Adrenal gland (tissue), 5 donors: ENCODE data around the gene PIGN.

Experiments used
- POLR2A ChIP-seq, 2 donors: fragments of 450-650 bp; IDR thresholded peaks; one replicate each; pipeline ENCODE4 v1.6.1; 2017; ENCODE audit warnings: antibody characterized with exemption in 2 of 2, mild to moderate bottlenecking in 2 of 2, moderate library complexity in 1 of 2
- TF ChIP-seq, protein P1 (sequence below), 6 experiments: fragments of 450-650 bp in 4 of 6; fragments of 200-600 bp in 2 of 6; sonication (generic) in 1 of 6; IDR thresholded peaks; 1 replicate in 5 of 6; 2 replicates in 1 of 6; pipeline versions ENCODE4 v1.5.1 to v1.8.0; 2016 to 2021; ENCODE audit warnings: antibody characterized with exemption in 6 of 6, mild to moderate bottlenecking in 2 of 6, moderate library complexity in 1 of 6
- donor health status: DM: no; HTN: no; CAD: no.

DNA sequence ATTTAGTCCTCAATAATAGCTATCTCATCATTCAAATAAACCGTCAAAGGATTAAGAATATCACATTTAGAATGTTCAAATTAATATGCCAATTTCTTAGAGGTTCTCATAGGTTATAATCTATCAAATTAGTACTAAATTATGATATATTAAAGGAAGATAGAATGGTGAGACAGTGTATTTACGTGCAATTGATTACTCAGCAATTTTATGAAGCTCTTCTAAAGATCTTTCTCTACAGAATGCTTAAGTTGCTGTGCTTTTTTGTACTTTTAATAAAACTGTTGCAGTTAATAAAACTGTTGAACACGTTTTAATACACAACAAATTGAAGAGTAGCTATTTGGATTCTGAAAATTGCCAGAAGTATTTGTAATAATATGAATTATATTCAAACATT, 39.2 kb upstream of the PIGN start:
- TF ChIP-seq, protein P1, sequence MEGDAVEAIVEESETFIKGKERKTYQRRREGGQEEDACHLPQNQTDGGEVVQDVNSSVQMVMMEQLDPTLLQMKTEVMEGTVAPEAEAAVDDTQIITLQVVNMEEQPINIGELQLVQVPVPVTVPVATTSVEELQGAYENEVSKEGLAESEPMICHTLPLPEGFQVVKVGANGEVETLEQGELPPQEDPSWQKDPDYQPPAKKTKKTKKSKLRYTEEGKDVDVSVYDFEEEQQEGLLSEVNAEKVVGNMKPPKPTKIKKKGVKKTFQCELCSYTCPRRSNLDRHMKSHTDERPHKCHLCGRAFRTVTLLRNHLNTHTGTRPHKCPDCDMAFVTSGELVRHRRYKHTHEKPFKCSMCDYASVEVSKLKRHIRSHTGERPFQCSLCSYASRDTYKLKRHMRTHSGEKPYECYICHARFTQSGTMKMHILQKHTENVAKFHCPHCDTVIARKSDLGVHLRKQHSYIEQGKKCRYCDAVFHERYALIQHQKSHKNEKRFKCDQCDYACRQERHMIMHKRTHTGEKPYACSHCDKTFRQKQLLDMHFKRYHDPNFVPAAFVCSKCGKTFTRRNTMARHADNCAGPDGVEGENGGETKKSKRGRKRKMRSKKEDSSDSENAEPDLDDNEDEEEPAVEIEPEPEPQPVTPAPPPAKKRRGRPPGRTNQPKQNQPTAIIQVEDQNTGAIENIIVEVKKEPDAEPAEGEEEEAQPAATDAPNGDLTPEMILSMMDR (IDR thresholded peaks at IDR 0.05): no peak
- no peak for TF ChIP-seq POLR2A (IDR thresholded peaks at IDR 0.05)
